ENCODE data around the gene PRKN. TPM values are rescaled to one million over a fixed set of nuclear protein-coding genes. Genes with fewer than 3 reads are reported as not detected.
A peak's percentile ranks its signal among the peaks of the same experiment; 100 is the strongest.

Gene PRKN
- total and polyA plus RNA-seq, 8 donors: 0.82 to 7.2 (median 2.9) TPM

- 85 to 86% methylated on average over 13 of the region's 13 CpGs for WGBS, 2 donors
- Histone ChIP-seq H3K27ac (no peak overlapping the region), H3K36me3 (no peaks in the 10 kb centered on the region), H3K27me3 (no peaks in the 10 kb centered on the region), H3K4me3 (no peak overlapping the region), H3K4me1 (no peaks in the 10 kb centered on the region), H3K9me3 (no peaks in the 10 kb centered on the region)
- no peak for ATAC-seq
- intact Hi-C loops (cut with DNase I): no loop called here
- FAIRE-seq: no peak
- no peak for TF ChIP-seq CTCF (IDR thresholded peaks at IDR 0.05)
- no peak for DNase-seq
Observed at GRCh38 chr6:162713974-162714780, 13.4 kb downstream of the PRKN start.

DNA sequence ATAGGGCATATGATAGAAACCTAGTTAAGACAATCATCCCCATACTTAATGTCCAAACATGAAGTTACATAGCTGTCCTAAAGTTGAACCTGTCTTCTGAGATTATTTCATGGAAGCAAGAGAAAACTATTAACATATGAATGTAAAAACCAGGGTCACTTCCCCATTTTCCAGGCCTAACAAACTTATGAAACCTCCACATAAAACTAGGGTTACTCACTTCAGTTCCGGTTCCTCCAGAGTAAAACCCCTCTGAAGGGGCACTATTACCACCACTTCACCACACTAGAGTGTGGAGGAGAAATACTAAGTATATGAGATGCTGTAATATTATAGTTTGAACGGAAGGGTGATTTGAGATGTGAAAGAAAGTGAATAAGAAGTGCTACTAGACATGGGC, 14.9 kb downstream of the PRKN start:
- intact Hi-C loops (cut with DNase I): no loop called here
- Histone ChIP-seq H3K9me3 (no peaks in the 10 kb centered on the region), H3K4me1 (no peaks in the 10 kb centered on the region), H3K36me3 (no peaks in the 10 kb centered on the region), H3K27ac (no peak overlapping the region), H3K4me3 (no peak overlapping the region), H3K27me3 (no peaks in the 10 kb centered on the region)
- DNase-seq (no peak), FAIRE-seq (no peak), ATAC-seq (no peak)
- 90 to 97% methylated on average over 2 of the region's 2 CpGs for WGBS, 2 donors
- TF ChIP-seq CTCF (IDR thresholded peaks at IDR 0.05): no peak

DNA sequence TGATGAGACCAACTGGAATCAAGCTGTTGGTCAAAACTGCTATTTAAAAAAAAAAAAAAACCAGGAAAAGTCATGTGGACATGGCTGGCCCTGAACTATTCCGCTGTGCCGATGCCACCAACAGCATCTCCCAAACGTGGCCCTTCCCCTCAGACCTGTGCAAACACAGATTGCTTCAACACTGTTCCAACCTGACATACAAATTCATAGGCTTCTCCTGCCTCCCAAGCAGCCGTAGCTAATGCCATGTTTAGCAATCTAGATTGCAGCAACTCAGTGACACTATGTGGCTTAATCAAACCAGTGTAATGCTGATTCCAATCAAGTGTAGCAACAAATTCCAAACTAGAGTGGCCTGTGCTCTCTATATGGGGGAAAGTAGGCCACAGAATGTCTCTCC, 16.2 kb downstream of the PRKN start:
- H3K4me3 ChIP-seq: no peak overlapping the region
- DNase-seq: no peak
- peaks cover 0 to 3% (median 0%) of the 10 kb centered on the region in 3 donors for H3K4me1 ChIP-seq
- FAIRE-seq: no peak
- no peak overlapping the region for H3K27ac ChIP-seq
- H3K36me3 ChIP-seq: no peaks in the 10 kb centered on the region
- no peaks in the 10 kb centered on the region for H3K9me3 ChIP-seq
- no peaks in the 10 kb centered on the region for H3K27me3 ChIP-seq
- intact Hi-C loops (cut with DNase I): no loop called here
- WGBS, 2 donors: 86 to 89% methylated on average over 4 of the region's 4 CpGs
- ATAC-seq: peak in 1 of 4 donors; percentile 35
- TF ChIP-seq CTCF (IDR thresholded peaks at IDR 0.05): no peak

GRCh38 chr6:162710936-162711335, 16.6 kb downstream of the PRKN start:
- H3K4me1 ChIP-seq: peaks cover 0 to 7% (median 2%) of the 10 kb centered on the region in 3 donors
- no peaks in the 10 kb centered on the region for H3K36me3 ChIP-seq
- DNase-seq (no peak), FAIRE-seq (no peak), ATAC-seq (no peak)
- no peak overlapping the region for H3K4me3 ChIP-seq
- intact Hi-C loops (cut with DNase I): no loop called here
- no peaks in the 10 kb centered on the region for H3K9me3 ChIP-seq
- no peak for TF ChIP-seq CTCF (IDR thresholded peaks at IDR 0.05)
- no peak overlapping the region for H3K27ac ChIP-seq
- H3K27me3 ChIP-seq: no peaks in the 10 kb centered on the region
- WGBS, 2 donors: 91 to 96% methylated on average over 2 of the region's 2 CpGs

GRCh38 chr6:162710419-162710818, 17.1 kb downstream of the PRKN start:
- no peak overlapping the region for H3K27ac ChIP-seq
- H3K36me3 ChIP-seq: no peaks in the 10 kb centered on the region
- TF ChIP-seq CTCF (IDR thresholded peaks at IDR 0.05): no peak
- intact Hi-C loops (cut with DNase I): no loop called here
- no peaks in the 10 kb centered on the region for H3K9me3 ChIP-seq
- H3K4me3 ChIP-seq: no peak overlapping the region
- DNase-seq: no peak
- WGBS, 2 donors: 95 to 100% methylated on average over 1 of the region's 1 CpG
- H3K4me1 ChIP-seq: peaks cover 0 to 7% (median 4%) of the 10 kb centered on the region in 3 donors
- no peak for ATAC-seq
- FAIRE-seq: no peak
- no peaks in the 10 kb centered on the region for H3K27me3 ChIP-seq

Measured in pancreas (tissue), 10 donors.